Measurements from ENCODE around the gene SLC5A6.
"Not testable (repeated sequence)": the region's sequence is repeated elsewhere in the genome, so short reads cannot be mapped to it uniquely, and the experiment has no call there.

The SLC5A6 gene

GRCh38 chr2:27202854-27203253, 9.2 kb downstream of the SLC5A6 start:
- DNase-seq = no peak

GRCh38 chr2:27201675-27202074, 10.4 kb downstream of the SLC5A6 start:
- no peak for DNase-seq

- no peak for DNase-seq
Observed at GRCh38 chr2:27199241-27199640, 12.8 kb downstream of the SLC5A6 start.

- DNase-seq = no peak
Observed at GRCh38 chr2:27198627-27199026, 13.4 kb downstream of the SLC5A6 start.

GRCh38 chr2:27198068-27198467, 14.0 kb downstream of the SLC5A6 start:
- not testable (repeated sequence) for DNase-seq

GRCh38 chr2:27195799-27196198, 16.3 kb downstream of the SLC5A6 start:
- DNase-seq = not testable (repeated sequence)

- no peak for DNase-seq
Observed at GRCh38 chr2:27194538-27195354, 17.3 kb downstream of the SLC5A6 start.

- no peak for DNase-seq
Observed at GRCh38 chr2:27191070-27191829, 20.8 kb downstream of the SLC5A6 start.

- no peak for DNase-seq
Observed at GRCh38 chr2:27189989-27190388, 22.1 kb downstream of the SLC5A6 start.

- DNase-seq = no peak
Observed at GRCh38 chr2:27186613-27187345, 25.3 kb downstream of the SLC5A6 start.

- no peak for DNase-seq
Observed at GRCh38 chr2:27185331-27186026, 26.6 kb downstream of the SLC5A6 start.

GRCh38 chr2:27184115-27184514, 28.0 kb downstream of the SLC5A6 start:
- no peak for DNase-seq

GRCh38 chr2:27182346-27182745, 29.7 kb downstream of the SLC5A6 start:
- DNase-seq = no peak

GRCh38 chr2:27179344-27180000, 32.6 kb downstream of the SLC5A6 start:
- DNase-seq = no peak

- DNase-seq = no peak
Observed at GRCh38 chr2:27178469-27178868, 33.6 kb downstream of the SLC5A6 start.

- no peak for DNase-seq
Observed at GRCh38 chr2:27177441-27178351, 34.4 kb downstream of the SLC5A6 start.

GRCh38 chr2:27175781-27176180, 36.3 kb downstream of the SLC5A6 start:
- DNase-seq = not testable (repeated sequence)

- no peak for DNase-seq
Observed at GRCh38 chr2:27175330-27175729, 36.7 kb downstream of the SLC5A6 start.

- no peak for DNase-seq
Observed at GRCh38 chr2:27174638-27175037, 37.4 kb downstream of the SLC5A6 start.

- no peak for DNase-seq
Observed at GRCh38 chr2:27171351-27171848, 40.7 kb downstream of the SLC5A6 start.

Data from activated CD4-positive, CD25-positive, alpha-beta regulatory T cell treated with anti-CD3 and anti-CD28 coated beads, Interleukin-2, amount 50 U/mL, for 72 hours (primary cell).